SU-DHL-6 (cell line): ENCODE data around the gene ANKLE1.

Source experiments
- H2AFZ ChIP-seq: fragments of 200-600 bp; sonication (generic); 2 replicates; pipeline ENCODE4 v1.6.1; 2014; ENCODE audit warnings: low read depth, mild to moderate bottlenecking, moderate library complexity, mixed read lengths, antibody characterized with exemption, low read length; ENCODE audit not compliant: severe bottlenecking
- H3F3A ChIP-seq: fragments of 200-600 bp; shearing (Covaris generic); 2 replicates; pipeline ENCODE4 v1.6.0; 2016; ENCODE audit warnings: antibody characterized with exemption, mild to moderate bottlenecking; ENCODE audit not compliant: insufficient read depth
- H3K27ac ChIP-seq: fragments of 200-600 bp; sonication (generic); 2 replicates; pipeline ENCODE4 v1.5.1; 2016; ENCODE audit warnings: low read depth, mild to moderate bottlenecking, low read length, moderate library complexity, mixed read lengths
- H3K27me3 ChIP-seq: fragments of 200-600 bp; sonication (generic), shearing (Covaris generic); 2 replicates; pipeline ENCODE4 v1.6.0; 2014; ENCODE audit warnings: mild to moderate bottlenecking, low read length
- H3K36me3 ChIP-seq: fragments of 200-600 bp; sonication (generic); 2 replicates; pipeline ENCODE4 v1.6.1; 2014; ENCODE audit warnings: mild to moderate bottlenecking, low read length, mixed read lengths
- H3K4me2 ChIP-seq: fragments of 300-600, 200-600 bp; shearing (Covaris generic), sonication (generic); 2 replicates; pipeline ENCODE4 v1.6.0; 2014; ENCODE audit warnings: low read length, low read depth, mild to moderate bottlenecking; ENCODE audit not compliant: poor library complexity, severe bottlenecking
- H3K4me3 ChIP-seq: fragments of 200-600 bp; sonication (generic); 2 replicates; pipeline ENCODE4 v1.5.1; 2014; ENCODE audit warnings: antibody characterized with exemption, low read length, mild to moderate bottlenecking, mixed read lengths; ENCODE audit not compliant: insufficient read depth, poor library complexity, severe bottlenecking
- H3K79me2 ChIP-seq: fragments of 200-600 bp; sonication (generic); 2 replicates; pipeline ENCODE4 v1.6.1; 2014; ENCODE audit warnings: mild to moderate bottlenecking, low read length, moderate library complexity; ENCODE audit not compliant: insufficient read depth
- H3K9ac ChIP-seq: fragments of 200-600 bp; sonication (generic); 2 replicates; pipeline ENCODE4 v1.7.0; 2014; ENCODE audit warnings: mild to moderate bottlenecking, low read length
- H3K9me2 ChIP-seq: fragments of 200-600 bp; sonication (generic); replicated peaks from 2 replicates; pipeline ENCODE4 v1.6.1; 2014; ENCODE audit warnings: low read length; ENCODE audit not compliant: insufficient read depth
- H3K9me3 ChIP-seq: fragments of 200-600 bp; sonication (generic); 2 replicates; pipeline ENCODE4 v1.6.1; 2014; ENCODE audit warnings: low read length, mixed read lengths; ENCODE audit not compliant: insufficient read depth
- H4K20me1 ChIP-seq: fragments of 200-600 bp; sonication (generic); 2 replicates; pipeline ENCODE4 v1.6.1; 2014; ENCODE audit warnings: low read depth, mild to moderate bottlenecking, antibody characterized with exemption, low read length, moderate library complexity, mixed read lengths
- EZH2phosphoT487 ChIP-seq: fragments of 200-600 bp; sonication (generic), shearing (Covaris generic); conservative IDR thresholded peaks from 2 replicates; pipeline ENCODE4 v1.6.1; 2018; ENCODE audit warnings: mild to moderate bottlenecking, antibody characterized with exemption, low read length, moderate library complexity, mixed read lengths
- TF ChIP-seq, protein P1 (sequence below): fragments of 200-600 bp; sonication (generic); IDR thresholded peaks from one replicate; pipeline ENCODE4 v1.5.1; 2017; ENCODE audit warnings: antibody characterized with exemption, mild to moderate bottlenecking, low read length, moderate library complexity; ENCODE audit not compliant: insufficient read depth, poor library complexity, severe bottlenecking

The ANKLE1 gene

DNA sequence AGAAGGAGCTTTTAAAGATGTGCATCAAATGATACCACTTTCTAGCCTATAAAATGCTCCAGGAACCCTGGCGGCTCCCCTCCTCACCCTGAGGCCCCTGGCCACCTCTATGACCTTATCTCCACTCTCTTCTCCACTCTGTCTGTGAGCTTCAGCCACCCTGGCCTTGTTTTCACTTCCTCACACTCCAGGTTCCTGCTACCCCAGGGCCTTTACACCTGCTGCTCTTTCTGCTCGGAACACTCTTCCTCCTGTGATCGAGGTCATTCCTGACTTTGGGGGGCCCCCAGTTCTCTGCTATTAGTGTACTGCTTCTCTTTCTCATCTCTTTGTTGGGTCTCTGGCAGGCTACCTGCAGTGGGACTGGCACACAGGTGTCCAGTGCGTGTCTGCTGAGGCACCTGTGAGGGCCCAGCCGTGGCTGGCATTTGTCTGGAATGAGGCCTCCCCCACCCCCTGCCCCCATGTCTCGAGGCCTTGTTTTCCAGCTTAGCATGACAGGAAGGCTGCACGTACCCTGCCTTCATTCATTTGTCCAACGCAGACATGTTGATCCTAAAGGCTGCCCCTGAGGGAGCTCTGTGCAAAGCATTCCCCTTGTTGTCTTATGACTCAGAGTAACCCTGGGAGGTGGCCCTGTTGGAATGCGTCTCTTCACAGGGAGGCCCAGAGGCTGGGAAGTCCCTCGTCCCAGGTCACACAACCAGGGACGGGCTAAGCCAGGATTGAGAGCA is 29.9 kb downstream of the ANKLE1 start:
- TF ChIP-seq, protein P1, sequence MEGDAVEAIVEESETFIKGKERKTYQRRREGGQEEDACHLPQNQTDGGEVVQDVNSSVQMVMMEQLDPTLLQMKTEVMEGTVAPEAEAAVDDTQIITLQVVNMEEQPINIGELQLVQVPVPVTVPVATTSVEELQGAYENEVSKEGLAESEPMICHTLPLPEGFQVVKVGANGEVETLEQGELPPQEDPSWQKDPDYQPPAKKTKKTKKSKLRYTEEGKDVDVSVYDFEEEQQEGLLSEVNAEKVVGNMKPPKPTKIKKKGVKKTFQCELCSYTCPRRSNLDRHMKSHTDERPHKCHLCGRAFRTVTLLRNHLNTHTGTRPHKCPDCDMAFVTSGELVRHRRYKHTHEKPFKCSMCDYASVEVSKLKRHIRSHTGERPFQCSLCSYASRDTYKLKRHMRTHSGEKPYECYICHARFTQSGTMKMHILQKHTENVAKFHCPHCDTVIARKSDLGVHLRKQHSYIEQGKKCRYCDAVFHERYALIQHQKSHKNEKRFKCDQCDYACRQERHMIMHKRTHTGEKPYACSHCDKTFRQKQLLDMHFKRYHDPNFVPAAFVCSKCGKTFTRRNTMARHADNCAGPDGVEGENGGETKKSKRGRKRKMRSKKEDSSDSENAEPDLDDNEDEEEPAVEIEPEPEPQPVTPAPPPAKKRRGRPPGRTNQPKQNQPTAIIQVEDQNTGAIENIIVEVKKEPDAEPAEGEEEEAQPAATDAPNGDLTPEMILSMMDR, result no peak
- no peak for TF ChIP-seq EZH2phosphoT487
- H3K4me2 ChIP-seq, result no peak overlapping the region
- no peaks in the 10 kb centered on the region for H4K20me1 ChIP-seq
- no peaks in the 10 kb centered on the region for H3K9me3 ChIP-seq
- H3K36me3 ChIP-seq, result no peaks in the 10 kb centered on the region
- no peak overlapping the region for H2AFZ ChIP-seq
- no peak overlapping the region for H3K9ac ChIP-seq
- H3K4me3 ChIP-seq, result no peak overlapping the region
- H3K27ac ChIP-seq, result no peak overlapping the region
- no peaks in the 10 kb centered on the region for H3K9me2 ChIP-seq
- H3K79me2 ChIP-seq, result peaks cover 37% of the 10 kb centered on the region
- no peaks in the 10 kb centered on the region for H3F3A ChIP-seq
- no peaks in the 10 kb centered on the region for H3K27me3 ChIP-seq

DNA sequence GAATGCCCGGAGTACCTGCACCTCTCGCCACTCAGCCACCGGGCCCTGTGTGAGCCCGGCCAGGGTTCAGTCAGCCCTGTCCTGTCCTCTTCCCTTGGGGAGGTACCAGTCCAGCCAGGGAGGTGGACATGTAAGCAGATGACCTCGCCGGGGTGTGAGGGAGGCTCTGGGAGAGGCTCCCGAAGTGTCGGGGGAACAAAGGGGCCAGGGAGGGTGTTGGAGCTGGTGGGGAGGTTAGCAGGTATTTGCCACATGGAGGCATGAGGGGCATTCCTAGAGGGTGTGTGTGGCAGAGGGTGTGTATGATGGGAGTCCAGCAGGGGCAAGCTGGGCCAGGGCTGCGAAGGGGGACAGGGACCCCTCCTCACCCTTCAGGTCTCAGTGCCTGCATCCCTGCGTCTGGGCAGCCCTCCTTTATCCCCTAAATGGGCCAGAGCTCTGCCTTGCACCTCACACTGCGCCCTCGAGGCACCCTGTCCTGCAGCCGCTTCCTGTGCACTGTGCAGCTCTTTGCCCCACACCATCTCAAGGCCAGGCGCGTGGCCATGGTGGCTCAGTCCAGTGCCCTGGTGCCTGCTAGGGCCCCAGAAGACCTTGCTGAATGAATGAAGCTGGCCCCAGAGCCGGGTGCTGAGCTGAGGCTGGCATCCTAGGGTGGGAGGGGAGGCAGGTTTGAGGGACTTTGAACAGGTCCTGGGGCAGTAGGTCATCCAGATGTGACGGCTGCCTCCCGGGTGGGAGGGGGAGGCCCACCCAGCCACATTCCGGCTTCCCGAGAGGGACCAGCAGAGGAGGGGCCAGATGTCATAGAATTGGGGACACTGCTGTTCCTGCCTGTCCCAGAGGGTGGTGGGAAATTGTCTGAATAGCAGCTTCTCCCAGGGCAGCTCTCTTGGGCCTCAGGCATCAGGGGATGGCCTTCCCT is 30.8 kb downstream of the ANKLE1 start:
- no peak overlapping the region for H3K27ac ChIP-seq
- no peaks in the 10 kb centered on the region for H4K20me1 ChIP-seq
- no peak overlapping the region for H3K4me3 ChIP-seq

DNA sequence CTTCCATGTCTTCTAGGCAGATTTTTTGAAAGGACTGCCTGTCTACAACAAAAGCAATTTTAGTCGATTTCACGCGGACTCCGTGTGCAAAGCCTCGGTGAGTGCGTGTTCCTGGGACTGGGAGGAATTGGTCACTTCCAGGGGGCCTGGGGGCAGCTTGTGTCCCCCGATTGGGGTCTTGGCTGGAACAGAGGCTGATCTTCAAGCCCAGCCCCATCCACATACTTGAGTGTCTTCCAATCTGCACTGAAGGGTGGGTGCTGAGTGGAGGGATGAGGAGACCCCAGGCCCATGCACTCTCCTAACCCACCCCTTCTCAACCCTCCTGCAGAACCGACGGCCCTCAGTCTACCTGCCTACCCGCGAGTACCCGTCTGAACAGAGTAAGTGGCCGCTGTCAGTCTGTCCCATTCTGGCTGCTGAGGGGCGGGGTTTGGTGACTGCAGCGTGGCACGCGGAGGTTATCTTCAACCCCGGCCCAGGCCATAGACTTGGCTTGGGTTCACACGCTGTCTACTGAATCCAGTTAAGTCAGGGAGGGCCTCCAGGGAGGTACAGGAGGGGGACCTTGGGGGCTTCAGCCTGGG is 32.4 kb downstream of the ANKLE1 start:
- Histone ChIP-seq H4K20me1 (no peaks in the 10 kb centered on the region), H3K27me3 (no peaks in the 10 kb centered on the region), H3K27ac (no peak overlapping the region), H3K79me2 (peaks cover 34% of the 10 kb centered on the region), H3F3A (no peaks in the 10 kb centered on the region), H2AFZ (no peak overlapping the region), H3K4me2 (no peak overlapping the region), H3K4me3 (no peak overlapping the region), H3K9me3 (no peaks in the 10 kb centered on the region), H3K9ac (no peak overlapping the region), H3K36me3 (no peaks in the 10 kb centered on the region), H3K9me2 (no peaks in the 10 kb centered on the region)
- TF ChIP-seq, protein P1, result no peak

More for the DNA sequence above, 30.8 kb downstream of the ANKLE1 start:
- Histone ChIP-seq H3K9me3 (no peaks in the 10 kb centered on the region), H3F3A (no peaks in the 10 kb centered on the region), H3K36me3 (no peaks in the 10 kb centered on the region), H3K79me2 (peaks cover 34% of the 10 kb centered on the region), H3K27me3 (no peaks in the 10 kb centered on the region), H3K9me2 (no peaks in the 10 kb centered on the region), H3K4me2 (no peak overlapping the region), H2AFZ (no peak overlapping the region), H3K9ac (no peak overlapping the region)
- TF ChIP-seq, protein P1, result no peak
- TF ChIP-seq EZH2phosphoT487, result no peak
